SU-DHL-6 (cell line): ENCODE results near the gene DEFB131B.
"Not testable (repeated sequence)": the region's sequence is repeated elsewhere in the genome, so short reads cannot be mapped to it uniquely, and the experiment has no call there.

Experiments used
- EZH2phosphoT487 ChIP-seq: fragments of 200-600 bp; sonication (generic), shearing (Covaris generic); conservative IDR thresholded peaks from 2 replicates; pipeline ENCODE4 v1.6.1; 2018; ENCODE audit warnings: mild to moderate bottlenecking, antibody characterized with exemption, low read length, moderate library complexity, mixed read lengths
- TF ChIP-seq, protein P1 (sequence below): fragments of 200-600 bp; sonication (generic); IDR thresholded peaks from one replicate; pipeline ENCODE4 v1.5.1; 2017; ENCODE audit warnings: antibody characterized with exemption, mild to moderate bottlenecking, low read length, moderate library complexity; ENCODE audit not compliant: insufficient read depth, poor library complexity, severe bottlenecking

DNA sequence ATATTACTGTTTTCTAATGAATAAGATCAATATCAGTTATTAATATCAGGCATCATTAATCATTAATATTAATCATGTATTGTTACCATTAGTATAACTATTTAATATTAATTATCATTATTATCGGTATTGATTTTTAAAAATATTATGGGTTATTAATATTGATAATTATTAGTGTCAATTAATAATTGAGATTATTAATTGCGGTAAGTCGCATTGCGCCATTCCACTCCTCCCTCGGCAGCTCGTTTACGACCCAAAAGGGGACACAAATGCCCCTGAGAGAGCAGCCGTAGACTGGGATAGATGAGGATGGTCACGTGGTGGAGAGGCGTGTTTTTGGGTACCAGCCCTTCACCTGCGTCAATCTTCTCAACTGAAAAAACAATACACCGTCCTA is 7.6 kb downstream of the DEFB131B start:
- TF ChIP-seq, protein P1, sequence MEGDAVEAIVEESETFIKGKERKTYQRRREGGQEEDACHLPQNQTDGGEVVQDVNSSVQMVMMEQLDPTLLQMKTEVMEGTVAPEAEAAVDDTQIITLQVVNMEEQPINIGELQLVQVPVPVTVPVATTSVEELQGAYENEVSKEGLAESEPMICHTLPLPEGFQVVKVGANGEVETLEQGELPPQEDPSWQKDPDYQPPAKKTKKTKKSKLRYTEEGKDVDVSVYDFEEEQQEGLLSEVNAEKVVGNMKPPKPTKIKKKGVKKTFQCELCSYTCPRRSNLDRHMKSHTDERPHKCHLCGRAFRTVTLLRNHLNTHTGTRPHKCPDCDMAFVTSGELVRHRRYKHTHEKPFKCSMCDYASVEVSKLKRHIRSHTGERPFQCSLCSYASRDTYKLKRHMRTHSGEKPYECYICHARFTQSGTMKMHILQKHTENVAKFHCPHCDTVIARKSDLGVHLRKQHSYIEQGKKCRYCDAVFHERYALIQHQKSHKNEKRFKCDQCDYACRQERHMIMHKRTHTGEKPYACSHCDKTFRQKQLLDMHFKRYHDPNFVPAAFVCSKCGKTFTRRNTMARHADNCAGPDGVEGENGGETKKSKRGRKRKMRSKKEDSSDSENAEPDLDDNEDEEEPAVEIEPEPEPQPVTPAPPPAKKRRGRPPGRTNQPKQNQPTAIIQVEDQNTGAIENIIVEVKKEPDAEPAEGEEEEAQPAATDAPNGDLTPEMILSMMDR = not testable (repeated sequence)
- TF ChIP-seq EZH2phosphoT487 = not testable (repeated sequence)
